SK-N-SH treated with all-trans-retinoic acid at 6 μM for 48 hours (cell line): ENCODE data around the gene ZNF511.

Source experiments
- ATAC-seq: fragments of 200-7000 bp; cut with Tn5 transposase; 3 replicates; pipeline ENCODE4 v1.9.1; 2020; ENCODE audit warnings: mild to moderate bottlenecking, moderate library complexity
- ARNTL ChIP-seq: fragments of 450-650 bp; formaldehyde crosslinking; IDR thresholded peaks from 2 replicates; pipeline ENCODE4 v1.5.0; 2020; ENCODE audit warnings: low read depth, mild to moderate bottlenecking, moderate library complexity, borderline replicate concordance
- CREB5 ChIP-seq: fragments of 250-450 bp; sonication (Bioruptor Pico); IDR thresholded peaks from 2 replicates; pipeline ENCODE4 v1.5.1; 2020; ENCODE audit warnings: low read depth, mild to moderate bottlenecking, moderate library complexity
- CSDC2 ChIP-seq: fragments of 250-450 bp; sonication (Bioruptor Pico); IDR thresholded peaks from 2 replicates; pipeline ENCODE4 v1.5.0; 2020; ENCODE audit warnings: mild to moderate bottlenecking, moderate library complexity
- CSRNP3 ChIP-seq: fragments of 250-450 bp; sonication (Bioruptor Pico); IDR thresholded peaks from 2 replicates; pipeline ENCODE4 v1.5.1; 2021; ENCODE audit warnings: mild to moderate bottlenecking, moderate library complexity
- GLIS3 ChIP-seq: fragments of 250-450 bp; sonication (Bioruptor Pico); IDR thresholded peaks from 2 replicates; pipeline ENCODE4 v1.5.0; 2020; ENCODE audit warnings: mild to moderate bottlenecking, moderate library complexity
- ISL1 ChIP-seq: fragments of 250-450 bp; sonication (Bioruptor Pico); IDR thresholded peaks from 2 replicates; pipeline ENCODE4 v2.1.2; 2022; ENCODE audit warnings: mild to moderate bottlenecking, moderate library complexity
- OSR1 ChIP-seq: fragments of 250-450 bp; sonication (Bioruptor Pico); IDR thresholded peaks from 2 replicates; pipeline ENCODE4 v1.8.0; 2022; ENCODE audit warnings: moderate library complexity, mild to moderate bottlenecking, inconsistent platforms
- PATZ1 ChIP-seq: fragments of 250-450 bp; sonication (Bioruptor Pico); IDR thresholded peaks from 2 replicates; pipeline ENCODE4 v1.8.0; 2020; ENCODE audit warnings: mild to moderate bottlenecking, moderate library complexity, borderline replicate concordance
- POU6F1 ChIP-seq: fragments of 250-450 bp; sonication (Bioruptor Pico); IDR thresholded peaks from 2 replicates; pipeline ENCODE4 v1.8.0; 2021; ENCODE audit warnings: low read depth, mild to moderate bottlenecking, moderate library complexity, borderline replicate concordance
- PPARA ChIP-seq: fragments of 250-450 bp; sonication (Bioruptor Pico); IDR thresholded peaks from 2 replicates; pipeline ENCODE4 v1.5.0; 2020; ENCODE audit warnings: mild to moderate bottlenecking, borderline replicate concordance
- RARB ChIP-seq: fragments of 250-450 bp; sonication (Bioruptor Pico); IDR thresholded peaks from 2 replicates; pipeline ENCODE4 v1.8.0; 2021; ENCODE audit warnings: mild to moderate bottlenecking, moderate library complexity
- SNAI2 ChIP-seq: fragments of 250-450 bp; sonication (Bioruptor Pico); IDR thresholded peaks from 2 replicates; pipeline ENCODE4 v1.5.0; 2020; ENCODE audit warnings: mild to moderate bottlenecking, moderate library complexity
- TOX ChIP-seq: fragments of 250-450 bp; sonication (Bioruptor Pico); IDR thresholded peaks from 2 replicates; pipeline ENCODE4 v1.8.0; 2021; ENCODE audit warnings: mild to moderate bottlenecking, moderate library complexity, borderline replicate concordance
- TSHZ2 ChIP-seq: fragments of 250-450 bp; sonication (Bioruptor Pico); IDR thresholded peaks from 2 replicates; pipeline ENCODE4 v1.5.0; 2020; ENCODE audit warnings: mild to moderate bottlenecking, moderate library complexity
- ZC3H10 ChIP-seq: fragments of 250-450 bp; sonication (Bioruptor Pico); IDR thresholded peaks from 2 replicates; pipeline ENCODE4 v1.5.1; 2021; ENCODE audit warnings: mild to moderate bottlenecking, moderate library complexity
- ZFP30 ChIP-seq: fragments of 450-650 bp; formaldehyde crosslinking; IDR thresholded peaks from 2 replicates; pipeline ENCODE4 v1.5.0; 2022; ENCODE audit warnings: mild to moderate bottlenecking, moderate library complexity
- ZNF565 ChIP-seq: fragments of 450-650 bp; formaldehyde crosslinking; conservative IDR thresholded peaks from 2 replicates; pipeline ENCODE4 v1.5.0; 2020; ENCODE audit warnings: low read depth, mild to moderate bottlenecking, moderate library complexity
- ZNF70 ChIP-seq: fragments of 450-650 bp; formaldehyde crosslinking; IDR thresholded peaks from 2 replicates; pipeline ENCODE4 v1.5.0; 2020; ENCODE audit warnings: mild to moderate bottlenecking, moderate library complexity
- ZNF8 ChIP-seq: fragments of 450-650 bp; formaldehyde crosslinking; IDR thresholded peaks from 2 replicates; pipeline ENCODE4 v1.5.0; 2020; ENCODE audit warnings: mild to moderate bottlenecking, moderate library complexity

The ZNF511 gene

GRCh38 chr10:133302230-133302629 lies 6.5 kb upstream of the ZNF511 start:
- TF ChIP-seq ZNF8 (CRISPR knock-in tag) (no peak), ZC3H10 (CRISPR knock-in tag) (no peak), ZNF70 (CRISPR knock-in tag) (no peak), TSHZ2 (CRISPR knock-in tag) (no peak), PPARA (CRISPR knock-in tag) (no peak), POU6F1 (CRISPR knock-in tag) (no peak), ARNTL (CRISPR knock-in tag) (no peak), PATZ1 (CRISPR knock-in tag) (no peak), ISL1 (no peak)
- no peak for ATAC-seq

GRCh38 chr10:133303206-133303605 lies 5.5 kb upstream of the ZNF511 start:
- TF ChIP-seq CSDC2 (CRISPR knock-in tag) (no peak), ZFP30 (CRISPR knock-in tag) (no peak), ISL1 (no peak), TSHZ2 (CRISPR knock-in tag) (no peak), CSRNP3 (CRISPR knock-in tag) (no peak), ZNF70 (CRISPR knock-in tag) (no peak), ZNF565 (CRISPR knock-in tag) (no peak), GLIS3 (no peak), PATZ1 (CRISPR knock-in tag) (no peak), ZNF8 (CRISPR knock-in tag) (no peak), CREB5 (CRISPR knock-in tag) (no peak), RARB (CRISPR knock-in tag) (no peak), OSR1 (CRISPR knock-in tag) (no peak), SNAI2 (no peak), ARNTL (CRISPR knock-in tag) (no peak), TOX (CRISPR knock-in tag) (no peak), ZC3H10 (CRISPR knock-in tag) (no peak)
- TF ChIP-seq, all 23 proteins: peak for 0
- ATAC-seq: no peak
